Measurements from ENCODE around the gene CAMKK2. TPM values are rescaled to one million over a fixed set of nuclear protein-coding genes. Genes with fewer than 3 reads are reported as not detected.
A peak's percentile ranks its signal among the peaks of the same experiment; 100 is the strongest.

CAMKK2 gene
- total and polyA plus RNA-seq, 2 of the 4 experiments (the other 2 are of a cell fraction): 15.2 to 24.7 TPM

- no peaks in the 10 kb centered on the region for H3K27me3 ChIP-seq (ENCODE audit: control insufficient read depth, insufficient read depth, low read length)
- no peaks in the 10 kb centered on the region for H3K9me3 ChIP-seq (ENCODE audit: control insufficient read depth, insufficient read depth, low read length)
- no peak overlapping the region for H2AK9ac ChIP-seq (replicated peaks; ENCODE audit: low read depth, low read length, poor library complexity)
- H2AFZ ChIP-seq (replicated peaks; ENCODE audit: low read length, poor library complexity): peak overlapping the region; percentile 35
- no peaks in the 10 kb centered on the region; a peak in 1 of 4 replicates for H3K79me1 ChIP-seq (ENCODE audit: low read depth in 1 of 2, low read length in 2 of 2)
- BruUV-seq (replicated peaks): no TSS peak
- peaks cover 3% of the 10 kb centered on the region; the same call in 1 of the 2 replicates for H4K20me1 ChIP-seq (ENCODE audit: insufficient read depth, low read length)
- no peak overlapping the region for H3K56ac ChIP-seq (ENCODE audit: extremely low read depth, insufficient read depth, low read length)
- H2BK5ac ChIP-seq (ENCODE audit: low read depth, low read length, poor library complexity, severe bottlenecking): no peak overlapping the region
- ChIA-PET CTCF (interaction anchor here (1.7 kb wide), 1 partner anchor 7 kb away, joined by 5 read pairs; no protein-coding TSS in a partner anchor), POLR2A (ENCODE audit: unreplicated experiment) (no interaction called here)
- intact Hi-C loops (cut with micrococcal nuclease) (no loop called here), in situ Hi-C loops (cut with MboI; ENCODE audit: low sequenced_read_pairs) (no loop called here), dilution Hi-C loops (cut with HindIII; ENCODE audit: low sequenced_read_pairs, unreplicated experiment) (no loop called here)
- H3K36me3 ChIP-seq (ENCODE audit: control insufficient read depth, insufficient read depth, low read length): peaks cover 19% of the 10 kb centered on the region
- H4K91ac ChIP-seq (ENCODE audit: insufficient read depth, low read depth, low read length): no peak overlapping the region
- no peak overlapping the region for H4K5ac ChIP-seq (ENCODE audit: low read depth, low read length)
- no peak overlapping the region for H3K4ac ChIP-seq (ENCODE audit: low read depth, low read length)
- H3K4me2 ChIP-seq (ENCODE audit: low read depth, low read length): no peak overlapping the region
- no peak overlapping the region for H2BK15ac ChIP-seq (ENCODE audit: low read depth, low read length)
- DNase-seq (no peak), ATAC-seq (ENCODE audit: low read depth) (no peak)
- no peak overlapping the region for H4K8ac ChIP-seq (ENCODE audit: low read depth in 2 of 2, low read length in 2 of 2)
- H3K27ac ChIP-seq (ENCODE audit: insufficient read depth, low read length): no peak overlapping the region
- TF ChIP-seq MAZ (IDR thresholded peaks at IDR 0.05; ENCODE audit: borderline replicate concordance, low read depth, low read length): no peak
- TF ChIP-seq BHLHE40 (IDR thresholded peaks at IDR 0.05; ENCODE audit: low read depth, low read length): no peak
- no peak for TF ChIP-seq FOS (IDR thresholded peaks at IDR 0.05; ENCODE audit: low read depth, low read length)
- TF ChIP-seq CEBPB (IDR thresholded peaks at IDR 0.05; ENCODE audit: low read depth, low read length): no peak
- TF ChIP-seq SMC3 (IDR thresholded peaks at IDR 0.05; ENCODE audit: low read depth, low read length): no peak
- TF ChIP-seq ELK1 (IDR thresholded peaks at IDR 0.05; ENCODE audit: borderline replicate concordance, low read depth, low read length): no peak
- TF ChIP-seq NFE2L2 (IDR thresholded peaks at IDR 0.05; ENCODE audit: low read depth, low read length): no peak
- no peak for TF ChIP-seq MXI1 (IDR thresholded peaks at IDR 0.05; ENCODE audit: borderline replicate concordance, low read depth, low read length)
- no peak for TF ChIP-seq CHD1 (IDR thresholded peaks at IDR 0.05; ENCODE audit: low read depth, low read length)
- no peak for TF ChIP-seq POLR2A (IDR thresholded peaks at IDR 0.05; ENCODE audit: low read depth, low read length)
- TF ChIP-seq MAFK (IDR thresholded peaks at IDR 0.05; ENCODE audit: low read depth, low read length): no peak
- no peak for TF ChIP-seq RFX5 (IDR thresholded peaks at IDR 0.05; ENCODE audit: low read depth, low read length)
- no peak for TF ChIP-seq USF2 (IDR thresholded peaks at IDR 0.05; ENCODE audit: low read depth, low read length)
- TF ChIP-seq CTCF (conservative IDR thresholded peaks at IDR 0.05; ENCODE audit: low read depth, low read length): no peak
- no peak for TF ChIP-seq RAD21 (IDR thresholded peaks at IDR 0.05; ENCODE audit: low read length)
- no peak overlapping the region for H3K4me3 ChIP-seq (ENCODE audit: insufficient read depth, low read depth, low read length)
- H2AK5ac ChIP-seq (ENCODE audit: low read depth, low read length): no peak overlapping the region
- H3K23ac ChIP-seq (ENCODE audit: low read depth, low read length): no peak overlapping the region
- no peak overlapping the region for H2BK120ac ChIP-seq (ENCODE audit: low read depth, low read length)
- WGBS, 2 experiments (ENCODE audit: extremely low coverage in 2 of 2, insufficient read length in 1 of 2): 82% methylated on average over 3 of the region's 4 CpGs; no CpG with 5 or more reads in 1 of the 2 experiments
- no peak overlapping the region for H3K14ac ChIP-seq (replicated peaks; ENCODE audit: low read depth, low read length)
- H2BK20ac ChIP-seq (ENCODE audit: low read depth, low read length): no peak overlapping the region
- H3K9me1 ChIP-seq (ENCODE audit: insufficient read depth, low read length): no peaks in the 10 kb centered on the region
- H3K9ac ChIP-seq (ENCODE audit: low read depth, low read length): no peak overlapping the region
- H3K4me1 ChIP-seq (ENCODE audit: control insufficient read depth, insufficient read depth, low read length): peaks cover 2% of the 10 kb centered on the region
- H3K18ac ChIP-seq (ENCODE audit: low read depth, low read length): no peak overlapping the region
Measured at GRCh38 chr12:121238086-121238485, 58.4 kb downstream of the CAMKK2 start.
